Adrenal gland (tissue), 12 donors: ENCODE data around the gene DOK3. TPM values are rescaled to one million over a fixed set of nuclear protein-coding genes. Genes with fewer than 3 reads are reported as not detected.

ENCODE experiments used
- DNase-seq, 7 donors: peaks; one replicate each; pipeline ENCODE4 v3.0.0-alpha.2; 2019 to 2020
- H3K27ac ChIP-seq, 5 donors: fragments of 200-600 bp; sonication (generic) in 4 of 5; 1 replicate in 3 of 5; 2 replicates in 2 of 5; pipeline versions ENCODE4 v1.5.1 to v1.8.0; 2016 to 2020; ENCODE audit warnings: mild to moderate bottlenecking in 1 of 5
- H3K27me3 ChIP-seq: fragments of 200-600 bp; 2 replicates; pipeline ENCODE4 v1.8.0; 2021
- H3K36me3 ChIP-seq, 2 donors: fragments of 200-600 bp; replicated peaks in 1 of 2; 1 replicate in 1 of 2; 2 replicates in 1 of 2; pipeline versions ENCODE4 v1.5.1 to v1.8.0; 2018 to 2022
- H3K4me1 ChIP-seq, 2 donors: fragments of 200-600 bp; replicated peaks in 1 of 2; 1 replicate in 1 of 2; 2 replicates in 1 of 2; pipeline versions ENCODE4 v1.5.1 to v1.8.0; 2018 to 2021
- H3K4me3 ChIP-seq, 4 donors: fragments of 200-600 bp; sonication (generic) in 3 of 4; one replicate each; pipeline ENCODE4 v1.5.1; 2016 to 2018
- H3K9me3 ChIP-seq, 3 donors: fragments of 200-600 bp; sonication (generic) in 1 of 3; replicated peaks in 1 of 3; 1 replicate in 2 of 3; 2 replicates in 1 of 3; pipeline versions ENCODE4 v1.5.1 to v1.8.0; 2016 to 2021
- POLR2A ChIP-seq, 2 donors: fragments of 450-650 bp; IDR thresholded peaks; one replicate each; pipeline ENCODE4 v1.6.1; 2017; ENCODE audit warnings: antibody characterized with exemption in 2 of 2, mild to moderate bottlenecking in 2 of 2, moderate library complexity in 1 of 2
- WGBS, 4 donors: extraction: QIAGEN DNeasy Blood & Tissue Kit in 2 of 4; methylation state at CpG; one replicate each; pipeline versions ENCODE4 v1.1.5 to v1.1.7; 2013 to 2017; 5-methylcytosine and 5-hydroxymethylcytosine counted together
- intact Hi-C, 2 donors: fragments of 100-400 bp; cut with DNase I; formaldehyde crosslinking; loops; one replicate each; pipeline versions ENCODE4 v1.14.1 to v1.15.0; 2022 to 2023
- polyA plus RNA-seq, 3 donors: library from polyadenylated mRNA; stranded (reverse); fragments of 200-250 nt in 2 of 3; fragments of 350-450 nt in 1 of 3; fragmentation: Illumina TruSeq in 1 of 3; extraction: RNeasy Lipid Tissue Mini Kit (QIAGEN cat#74804) in 1 of 3; gene quantifications; one replicate each; pipeline ENCODE4 v1.2.3, GENCODE V29; 2013 to 2014
- total RNA-seq, 9 donors: library from RNA; depleted of rRNA in 4 of 9; stranded (reverse); fragments of >200 nt in 4 of 9; fragments of 120-200 nt in 1 of 9; fragmentation: NEBNext Ultra II Directional in 1 of 9; extraction: Animal tissue kit (Norgen Biotek cat#: 25700) in 1 of 9; gene quantifications; one replicate each; pipeline versions ENCODE4 v1.1.0 to v1.2.4, GENCODE V29; 2013 to 2023
- TF ChIP-seq, protein P1 (sequence below), 6 experiments: fragments of 450-650 bp in 4 of 6; fragments of 200-600 bp in 2 of 6; sonication (generic) in 1 of 6; IDR thresholded peaks; 1 replicate in 5 of 6; 2 replicates in 1 of 6; pipeline versions ENCODE4 v1.5.1 to v1.8.0; 2016 to 2021; ENCODE audit warnings: antibody characterized with exemption in 6 of 6, mild to moderate bottlenecking in 2 of 6, moderate library complexity in 1 of 6
- donor health status: healthy with polysubstance abuse.
- donor health status: Bipolar disorder and iron deficiency.
- donor health status: DM: yes; HTN: yes; CAD: no.
- donor health status: DM: no; HTN: no; CAD: no.
- donor health status: DM: no; HTN: no; CAD: no.
- donor health status: DM: yes; HTN: yes; CAD: no.

The DOK3 gene
- total and polyA plus RNA-seq, 12 donors: 1.5 to 49.1 (median 11.3) TPM

DNA sequence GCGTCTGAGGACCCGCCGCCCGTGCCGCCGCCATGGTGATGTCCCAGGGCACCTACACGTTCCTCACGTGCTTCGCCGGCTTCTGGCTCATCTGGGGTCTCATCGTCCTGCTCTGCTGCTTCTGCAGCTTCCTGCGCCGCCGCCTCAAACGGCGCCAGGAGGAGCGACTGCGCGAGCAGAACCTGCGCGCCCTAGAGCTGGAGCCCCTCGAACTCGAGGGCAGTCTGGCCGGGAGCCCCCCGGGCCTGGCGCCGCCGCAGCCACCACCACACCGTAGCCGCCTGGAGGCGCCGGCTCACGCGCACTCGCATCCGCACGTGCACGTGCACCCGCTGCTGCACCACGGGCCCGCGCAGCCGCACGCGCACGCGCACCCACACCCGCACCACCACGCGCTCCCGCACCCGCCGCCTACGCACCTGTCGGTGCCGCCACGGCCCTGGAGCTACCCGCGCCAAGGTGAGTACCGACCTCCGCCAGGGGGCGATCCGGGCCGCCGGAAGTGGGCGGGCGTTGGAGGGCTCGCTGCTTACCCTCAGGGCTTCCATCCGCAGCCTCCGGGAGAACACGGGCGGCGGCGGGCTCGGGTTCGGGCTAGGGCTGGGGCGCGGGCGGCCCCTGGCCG lies 54.5 kb downstream of the DOK3 start:
- peak; percentile 58 to 85 (median 67) for DNase-seq
- Histone ChIP-seq H3K9me3 (no peaks in the 10 kb centered on the region), H3K4me3 (peak overlapping the region in 2 of 4 donors; percentile 16 to 71), H3K27me3 (no peaks in the 10 kb centered on the region), H3K27ac (peak overlapping the region in 2 of 5 donors; percentile 61 to 74), H3K36me3 (no peaks in the 10 kb centered on the region), H3K4me1 (peaks cover 14 to 29% of the 10 kb centered on the region in 2 donors)
- TF ChIP-seq POLR2A (IDR thresholded peaks at IDR 0.05): no peak
- TF ChIP-seq, protein P1, sequence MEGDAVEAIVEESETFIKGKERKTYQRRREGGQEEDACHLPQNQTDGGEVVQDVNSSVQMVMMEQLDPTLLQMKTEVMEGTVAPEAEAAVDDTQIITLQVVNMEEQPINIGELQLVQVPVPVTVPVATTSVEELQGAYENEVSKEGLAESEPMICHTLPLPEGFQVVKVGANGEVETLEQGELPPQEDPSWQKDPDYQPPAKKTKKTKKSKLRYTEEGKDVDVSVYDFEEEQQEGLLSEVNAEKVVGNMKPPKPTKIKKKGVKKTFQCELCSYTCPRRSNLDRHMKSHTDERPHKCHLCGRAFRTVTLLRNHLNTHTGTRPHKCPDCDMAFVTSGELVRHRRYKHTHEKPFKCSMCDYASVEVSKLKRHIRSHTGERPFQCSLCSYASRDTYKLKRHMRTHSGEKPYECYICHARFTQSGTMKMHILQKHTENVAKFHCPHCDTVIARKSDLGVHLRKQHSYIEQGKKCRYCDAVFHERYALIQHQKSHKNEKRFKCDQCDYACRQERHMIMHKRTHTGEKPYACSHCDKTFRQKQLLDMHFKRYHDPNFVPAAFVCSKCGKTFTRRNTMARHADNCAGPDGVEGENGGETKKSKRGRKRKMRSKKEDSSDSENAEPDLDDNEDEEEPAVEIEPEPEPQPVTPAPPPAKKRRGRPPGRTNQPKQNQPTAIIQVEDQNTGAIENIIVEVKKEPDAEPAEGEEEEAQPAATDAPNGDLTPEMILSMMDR (IDR thresholded peaks at IDR 0.05): peak in 5 of 6 experiments; percentile 17 to 77 (median 57)
- intact Hi-C loops: loop anchor here (2.0 to 10.0 kb wide), 5 partner anchors 47 to 140 kb away; partner anchors contain the start of gene MXD3 (in 1 of the 2)
- WGBS, 4 donors: 0 to 20% (median 0%) methylated on average over 1 to 80 of the region's 80 CpGs

DNA sequence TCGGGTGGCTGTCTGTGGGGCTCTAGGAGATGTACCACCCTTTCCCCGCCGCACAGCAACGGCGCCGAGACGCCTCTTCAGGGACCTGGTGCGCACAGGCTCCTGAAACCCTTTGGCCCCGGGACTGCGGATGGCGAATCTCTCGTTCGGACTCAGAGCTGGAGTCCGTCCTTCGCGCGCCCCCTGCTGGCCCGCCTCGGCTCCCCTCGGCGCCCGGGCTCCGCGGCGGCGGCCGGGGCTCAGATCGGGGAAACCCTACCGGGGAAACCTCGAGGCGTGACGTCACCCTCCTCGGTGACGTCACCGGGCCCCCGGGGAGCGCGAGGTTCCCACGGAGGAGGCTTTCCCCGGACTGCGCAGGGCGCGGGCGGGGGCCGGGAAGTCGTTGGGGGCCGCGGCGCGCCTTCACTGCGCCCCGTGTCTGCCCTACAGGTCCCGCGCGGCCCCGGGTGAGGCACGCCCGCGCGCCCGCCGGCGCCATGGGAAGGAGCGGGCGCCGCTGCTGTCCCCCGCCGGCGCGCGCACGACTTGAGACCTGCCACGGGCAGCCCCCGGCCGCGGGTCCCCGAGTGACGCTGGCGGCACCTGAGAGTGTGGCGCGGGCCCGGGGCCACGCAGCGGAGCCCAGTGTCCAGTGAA lies 55.1 kb downstream of the DOK3 start:
- no peaks in the 10 kb centered on the region for H3K36me3 ChIP-seq
- no peaks in the 10 kb centered on the region for H3K27me3 ChIP-seq
- H3K27ac ChIP-seq: peak overlapping the region in 2 of 5 donors; percentile 61 to 74
- intact Hi-C loops: loop anchor here (2.0 to 10.0 kb wide), 5 partner anchors 48 to 140 kb away; partner anchors contain the start of gene MXD3 (in 1 of the 2)
- TF ChIP-seq, protein P1 (IDR thresholded peaks at IDR 0.05): peak; percentile 72 to 98 (median 86)
- no peak for TF ChIP-seq POLR2A (IDR thresholded peaks at IDR 0.05)
- H3K9me3 ChIP-seq: no peaks in the 10 kb centered on the region
- peak; percentile 88 to 96 (median 93) for DNase-seq
- WGBS, 4 donors: 0% methylated on average over 4 to 84 of the region's 84 CpGs
- H3K4me3 ChIP-seq: peak overlapping the region in 2 of 4 donors; percentile 8 to 71
- H3K4me1 ChIP-seq: peaks cover 14 to 29% of the 10 kb centered on the region in 2 donors

DNA sequence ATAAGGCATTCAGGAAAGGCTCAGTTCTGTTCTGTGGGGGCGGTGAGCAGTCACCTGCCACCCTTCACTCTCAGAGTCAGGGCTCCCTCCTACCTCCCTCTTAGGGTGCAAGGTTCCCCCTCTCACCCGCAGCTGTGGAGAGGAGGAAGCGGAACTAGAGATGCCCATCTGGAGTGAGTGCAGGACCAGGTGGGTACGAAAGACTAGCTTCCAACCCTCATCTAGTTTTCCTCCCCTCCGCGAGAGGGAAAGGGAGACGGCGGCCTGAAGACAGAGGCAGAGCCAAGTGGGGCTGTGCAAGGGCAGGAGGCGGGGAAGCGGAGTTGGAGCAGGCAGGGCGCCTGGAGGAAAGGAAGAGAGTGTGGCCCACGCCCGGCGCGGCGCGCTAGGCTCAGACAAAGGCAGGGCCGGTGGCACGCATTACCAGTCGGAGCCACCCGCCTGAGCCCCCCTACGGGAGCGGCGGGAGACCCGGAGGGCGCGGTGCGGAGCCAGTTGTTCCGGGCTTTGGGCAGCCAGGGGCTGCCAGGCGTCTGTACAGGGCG lies 55.7 kb downstream of the DOK3 start:
- Histone ChIP-seq H3K27ac (peak overlapping the region in 1 of 5 donors; percentile 74), H3K9me3 (no peaks in the 10 kb centered on the region), H3K4me1 (peaks cover 14 to 29% of the 10 kb centered on the region in 2 donors), H3K27me3 (no peaks in the 10 kb centered on the region), H3K4me3 (peak overlapping the region in 1 of 4 donors; percentile 71), H3K36me3 (no peaks in the 10 kb centered on the region)
- TF ChIP-seq, protein P1 (IDR thresholded peaks at IDR 0.05): no peak
- TF ChIP-seq POLR2A (IDR thresholded peaks at IDR 0.05): peak in 1 of 2 donors; percentile 23
- WGBS, 4 donors: 8 to 28% (median 11%) methylated on average over 11 to 31 of the region's 31 CpGs
- intact Hi-C loops: loop anchor here in 1 of 2 donors (2.0 to 10.0 kb wide), 2 partner anchors 49 to 139 kb away; partner anchors contain the start of gene MXD3
- peak in 5 of 7 donors; percentile 48 to 75 (median 56) for DNase-seq
